Measurements from ENCODE around the gene ICAM4. TPM values are rescaled to one million over a fixed set of nuclear protein-coding genes. Genes with fewer than 3 reads are reported as not detected.

The ICAM4 gene
- total RNA-seq, 4 donors from 2014 or later, result 1.1 to 2.4 TPM; not detected in 2

- TF ChIP-seq, protein P1, sequence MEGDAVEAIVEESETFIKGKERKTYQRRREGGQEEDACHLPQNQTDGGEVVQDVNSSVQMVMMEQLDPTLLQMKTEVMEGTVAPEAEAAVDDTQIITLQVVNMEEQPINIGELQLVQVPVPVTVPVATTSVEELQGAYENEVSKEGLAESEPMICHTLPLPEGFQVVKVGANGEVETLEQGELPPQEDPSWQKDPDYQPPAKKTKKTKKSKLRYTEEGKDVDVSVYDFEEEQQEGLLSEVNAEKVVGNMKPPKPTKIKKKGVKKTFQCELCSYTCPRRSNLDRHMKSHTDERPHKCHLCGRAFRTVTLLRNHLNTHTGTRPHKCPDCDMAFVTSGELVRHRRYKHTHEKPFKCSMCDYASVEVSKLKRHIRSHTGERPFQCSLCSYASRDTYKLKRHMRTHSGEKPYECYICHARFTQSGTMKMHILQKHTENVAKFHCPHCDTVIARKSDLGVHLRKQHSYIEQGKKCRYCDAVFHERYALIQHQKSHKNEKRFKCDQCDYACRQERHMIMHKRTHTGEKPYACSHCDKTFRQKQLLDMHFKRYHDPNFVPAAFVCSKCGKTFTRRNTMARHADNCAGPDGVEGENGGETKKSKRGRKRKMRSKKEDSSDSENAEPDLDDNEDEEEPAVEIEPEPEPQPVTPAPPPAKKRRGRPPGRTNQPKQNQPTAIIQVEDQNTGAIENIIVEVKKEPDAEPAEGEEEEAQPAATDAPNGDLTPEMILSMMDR (IDR thresholded peaks at IDR 0.05; ENCODE audit: low read depth), result no peak
Measured at GRCh38 chr19:10293637-10294367, 7.0 kb downstream of the ICAM4 start.

DNA sequence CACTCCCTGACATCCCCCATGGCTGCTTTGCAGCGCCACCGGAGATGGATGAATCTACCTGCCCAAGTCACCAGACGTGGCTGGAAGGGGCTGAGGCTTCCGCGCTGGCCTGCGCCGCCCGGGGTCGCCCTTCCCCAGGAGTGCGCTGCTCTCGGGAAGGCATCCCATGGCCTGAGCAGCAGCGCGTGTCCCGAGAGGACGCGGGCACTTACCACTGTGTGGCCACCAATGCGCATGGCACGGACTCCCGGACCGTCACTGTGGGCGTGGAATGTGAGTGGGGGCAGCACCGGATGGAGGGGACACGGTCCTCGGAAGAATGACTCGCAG lies 7.6 kb downstream of the ICAM4 start:
- TF ChIP-seq, protein P1 (IDR thresholded peaks at IDR 0.05; ENCODE audit: low read depth), result no peak

DNA sequence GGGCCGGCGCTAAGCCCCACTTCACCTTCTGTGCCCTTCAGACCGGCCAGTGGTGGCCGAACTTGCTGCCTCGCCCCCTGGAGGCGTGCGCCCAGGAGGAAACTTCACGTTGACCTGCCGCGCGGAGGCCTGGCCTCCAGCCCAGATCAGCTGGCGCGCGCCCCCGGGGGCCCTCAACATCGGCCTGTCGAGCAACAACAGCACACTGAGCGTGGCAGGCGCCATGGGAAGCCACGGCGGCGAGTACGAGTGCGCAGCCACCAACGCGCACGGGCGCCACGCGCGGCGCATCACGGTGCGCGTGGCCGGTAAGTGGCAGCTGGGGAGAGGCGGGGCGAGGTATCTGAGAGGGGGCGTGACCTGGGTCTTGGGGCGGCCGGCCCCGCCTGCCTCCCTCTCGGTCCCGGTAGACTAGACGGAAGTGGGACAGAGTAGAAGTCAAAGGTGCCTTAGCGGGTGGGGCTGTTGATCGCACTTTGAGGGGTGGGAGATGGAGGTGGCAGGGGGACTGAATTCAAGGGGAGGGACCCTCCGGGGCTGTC lies 8.6 kb downstream of the ICAM4 start:
- TF ChIP-seq, protein P1 (IDR thresholded peaks at IDR 0.05; ENCODE audit: low read depth), result no peak

- TF ChIP-seq, protein P1 (IDR thresholded peaks at IDR 0.05; ENCODE audit: low read depth), result no peak
Measured at GRCh38 chr19:10295847-10296591, 9.3 kb downstream of the ICAM4 start.

DNA sequence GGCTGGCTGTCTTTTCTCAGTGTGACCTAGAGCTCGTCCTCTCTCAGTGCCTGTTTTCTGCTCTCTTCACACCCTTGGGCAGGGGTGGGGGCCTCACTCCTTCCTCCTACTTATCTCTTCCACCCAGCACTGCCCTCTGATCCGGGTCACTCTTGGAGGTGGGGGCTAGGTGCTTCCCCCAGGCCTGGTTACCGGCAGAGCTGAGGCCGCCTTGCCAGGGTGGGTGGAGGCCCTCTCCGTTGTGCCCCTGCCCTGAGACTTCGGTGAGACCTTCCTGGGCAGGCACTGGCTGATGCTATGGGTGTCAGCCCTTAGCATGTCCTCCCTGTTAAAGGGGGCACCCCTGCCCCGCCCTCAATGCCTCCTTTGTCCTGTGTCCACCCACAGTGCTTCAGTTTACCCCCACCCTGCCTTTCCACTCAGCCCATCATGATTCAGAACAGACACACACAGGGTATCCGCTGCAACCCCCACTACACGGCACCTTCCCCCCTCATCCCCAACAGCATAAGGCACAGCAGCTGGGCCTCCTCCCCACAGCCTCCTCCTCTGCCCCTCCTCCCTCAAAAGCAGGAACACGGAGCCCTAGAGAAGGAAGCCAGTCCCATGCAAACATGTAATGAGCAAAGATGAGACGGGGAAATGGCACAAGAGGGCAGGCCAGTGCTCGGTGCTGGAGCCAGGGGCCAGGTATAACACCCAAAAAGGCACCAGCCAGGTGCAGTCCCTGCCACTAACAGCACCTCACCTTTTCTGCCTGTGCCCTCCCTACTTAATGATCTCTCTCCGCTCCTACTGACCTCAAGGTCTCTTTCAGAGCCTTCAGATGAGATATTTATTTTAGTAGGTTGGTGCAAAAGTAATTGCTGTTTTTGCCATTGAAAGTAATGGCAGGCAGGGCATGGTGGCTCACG lies 13.0 kb downstream of the ICAM4 start:
- TF ChIP-seq, protein P1 (IDR thresholded peaks at IDR 0.05; ENCODE audit: low read depth), result no peak

GRCh38 chr19:10305139-10305806 lies 18.5 kb downstream of the ICAM4 start:
- TF ChIP-seq, protein P1 (IDR thresholded peaks at IDR 0.05; ENCODE audit: low read depth), result no peak
